HG02840 (cell line): Measurements from ENCODE around the gene LIN7C.
A peak's percentile ranks its signal among the peaks of the same experiment; 100 is the strongest.

ENCODE experiments used
- ATAC-seq: cut with Tn5 transposase; IDR thresholded peaks from one replicate; pipeline ENCODE4 v1.9.1; 2021; ENCODE audit warnings: mild to moderate bottlenecking, moderate library complexity, moderate number of reproducible peaks; ENCODE audit not compliant: unreplicated experiment, low FRiP score

Gene LIN7C

DNA sequence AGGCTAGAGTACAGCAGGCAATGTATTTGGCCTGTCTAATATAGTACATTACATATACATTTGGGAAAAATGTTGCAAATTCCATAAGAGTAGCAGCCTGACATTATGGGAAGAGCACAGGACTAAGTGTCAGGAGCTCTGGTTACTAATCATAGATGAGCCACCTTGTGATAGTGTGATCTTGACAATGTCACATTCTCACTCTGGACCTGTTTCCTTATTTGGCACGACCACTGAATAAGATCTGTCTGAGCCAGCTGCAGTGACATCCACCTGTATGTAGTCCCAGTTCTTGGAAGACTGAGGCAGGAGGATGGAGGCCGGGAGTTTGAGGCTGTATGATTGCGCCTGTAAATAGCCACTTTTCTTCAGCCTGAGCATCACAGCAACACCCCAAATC, 5.7 kb upstream of the LIN7C start:
- ATAC-seq = no peak

- ATAC-seq = no peak
These were observed 3.3 kb upstream of the LIN7C start for GRCh38 chr11:27509908-27510307.

- ATAC-seq = no peak
These were observed 1.2 kb upstream of the LIN7C start for GRCh38 chr11:27507557-27508322.

DNA sequence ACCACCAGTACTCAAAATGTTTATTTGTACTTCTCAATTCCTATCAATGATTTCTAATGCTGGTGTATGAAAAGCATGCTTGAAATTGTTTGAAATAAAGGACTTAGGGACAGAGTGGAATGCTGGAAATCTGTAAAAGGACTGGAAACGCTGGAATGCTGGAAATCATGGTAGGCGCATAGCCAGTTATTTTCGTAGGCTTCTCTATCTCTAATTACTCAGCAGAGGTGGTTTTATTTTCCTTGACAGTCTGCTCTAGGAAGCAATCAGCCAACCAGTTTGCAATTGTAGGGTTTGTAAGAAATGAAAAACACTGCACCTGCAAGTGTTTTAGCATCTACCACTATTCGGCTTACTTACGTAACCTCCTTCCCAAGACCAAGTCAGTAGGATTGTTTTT, 788 bp downstream of the LIN7C start:
- peak; percentile 1 for ATAC-seq

DNA sequence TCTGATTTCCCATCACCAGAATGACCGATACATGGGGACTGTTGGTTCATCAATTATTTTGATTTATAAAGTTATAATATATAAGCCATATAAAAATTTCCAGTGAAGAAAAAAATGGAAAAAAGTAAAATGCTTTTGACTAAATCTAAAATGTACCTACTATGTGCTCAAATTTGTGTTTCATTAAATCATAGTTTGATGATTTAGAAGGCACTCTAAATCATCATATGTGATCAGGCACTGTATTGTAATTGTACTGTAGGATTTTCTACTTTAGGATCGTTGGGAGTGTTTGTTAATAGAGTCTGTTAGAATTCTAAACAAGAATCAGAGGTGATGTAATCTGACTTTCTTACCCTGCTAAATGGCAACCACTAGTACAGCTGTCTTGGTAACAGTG, 2.4 kb downstream of the LIN7C start:
- ATAC-seq = no peak

- ATAC-seq = no peak
These were observed 5.5 kb downstream of the LIN7C start for GRCh38 chr11:27501100-27501499.

GRCh38 chr11:27497911-27498310, 8.7 kb downstream of the LIN7C start:
- ATAC-seq = no peak

DNA sequence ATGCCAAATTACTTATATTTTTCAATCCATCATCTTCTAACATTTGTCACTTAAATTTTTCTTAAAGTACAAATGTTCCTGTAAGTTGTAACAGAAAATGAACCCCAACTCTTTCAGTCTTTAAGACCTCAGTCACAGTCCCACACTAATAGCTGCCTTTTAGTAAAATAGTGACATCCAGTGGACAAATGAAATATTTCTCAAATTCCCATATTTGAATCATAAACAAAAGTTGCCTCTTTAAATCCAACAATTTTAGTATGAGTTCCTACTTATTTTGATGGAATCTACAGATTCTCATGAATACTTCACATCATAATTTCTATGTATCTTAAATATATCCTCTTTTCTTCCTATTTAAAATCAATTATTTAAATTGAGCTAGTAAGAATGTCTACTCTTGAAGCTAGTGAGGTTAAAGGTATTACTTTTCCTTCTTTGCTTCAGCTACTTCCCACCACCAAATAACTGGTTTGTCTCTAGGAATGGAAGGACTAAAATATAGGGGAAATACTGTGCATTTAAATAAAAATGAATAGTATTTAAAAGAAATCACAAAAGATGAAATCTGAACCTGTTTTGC, 9.2 kb downstream of the LIN7C start:
- peak; percentile 68 for ATAC-seq

- no peak for ATAC-seq
These were observed 10.1 kb downstream of the LIN7C start for GRCh38 chr11:27496461-27496860.

DNA sequence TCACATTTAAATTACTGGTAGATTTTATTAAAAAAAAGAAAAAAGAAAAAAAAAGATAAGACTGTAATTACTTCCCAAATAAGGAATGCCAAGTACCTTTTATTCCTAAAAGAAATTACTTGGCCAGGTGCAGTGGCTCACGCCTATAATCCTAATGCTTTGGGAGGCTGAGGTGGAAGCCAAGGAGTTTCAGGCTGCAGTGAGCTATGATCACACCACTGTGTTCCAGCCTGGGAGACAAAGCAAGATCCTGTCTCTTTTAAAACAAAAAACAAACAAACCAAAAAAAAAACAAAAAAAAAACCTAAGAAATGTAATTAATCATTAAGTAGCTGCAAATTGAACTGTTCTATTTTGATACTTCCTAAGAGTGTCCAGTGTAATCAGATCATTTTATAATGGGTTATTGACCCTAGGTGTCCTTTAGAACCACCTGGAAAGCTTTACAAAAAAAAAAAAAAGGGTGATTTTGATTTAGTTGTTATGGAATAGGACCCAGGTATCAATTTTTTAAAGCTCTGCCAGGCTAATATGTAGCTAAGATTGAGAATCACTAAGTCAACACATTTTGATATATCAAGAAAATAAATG, 10.8 kb downstream of the LIN7C start:
- ATAC-seq = no peak

GRCh38 chr11:27489092-27489491, 17.5 kb downstream of the LIN7C start:
- ATAC-seq = no peak

DNA sequence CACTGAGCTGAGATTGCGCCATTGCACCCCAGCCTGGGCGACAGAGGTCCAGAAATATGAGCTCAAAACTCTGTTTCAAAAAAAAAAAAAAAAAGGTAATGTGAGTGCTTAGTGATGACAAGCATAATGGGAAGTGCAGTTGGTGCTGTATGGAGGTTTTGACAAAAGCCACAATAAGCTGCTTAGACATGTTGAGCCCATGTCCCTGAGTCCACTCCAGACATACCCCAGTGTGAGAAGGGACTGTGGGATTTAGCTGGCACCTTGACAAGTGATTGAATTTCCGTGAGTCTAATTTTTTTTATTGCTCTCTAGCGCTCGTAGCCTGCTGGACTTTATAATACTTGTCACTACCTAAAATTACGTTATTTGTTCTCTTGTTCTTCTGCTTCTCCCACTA, 18.9 kb downstream of the LIN7C start:
- ATAC-seq = no peak

DNA sequence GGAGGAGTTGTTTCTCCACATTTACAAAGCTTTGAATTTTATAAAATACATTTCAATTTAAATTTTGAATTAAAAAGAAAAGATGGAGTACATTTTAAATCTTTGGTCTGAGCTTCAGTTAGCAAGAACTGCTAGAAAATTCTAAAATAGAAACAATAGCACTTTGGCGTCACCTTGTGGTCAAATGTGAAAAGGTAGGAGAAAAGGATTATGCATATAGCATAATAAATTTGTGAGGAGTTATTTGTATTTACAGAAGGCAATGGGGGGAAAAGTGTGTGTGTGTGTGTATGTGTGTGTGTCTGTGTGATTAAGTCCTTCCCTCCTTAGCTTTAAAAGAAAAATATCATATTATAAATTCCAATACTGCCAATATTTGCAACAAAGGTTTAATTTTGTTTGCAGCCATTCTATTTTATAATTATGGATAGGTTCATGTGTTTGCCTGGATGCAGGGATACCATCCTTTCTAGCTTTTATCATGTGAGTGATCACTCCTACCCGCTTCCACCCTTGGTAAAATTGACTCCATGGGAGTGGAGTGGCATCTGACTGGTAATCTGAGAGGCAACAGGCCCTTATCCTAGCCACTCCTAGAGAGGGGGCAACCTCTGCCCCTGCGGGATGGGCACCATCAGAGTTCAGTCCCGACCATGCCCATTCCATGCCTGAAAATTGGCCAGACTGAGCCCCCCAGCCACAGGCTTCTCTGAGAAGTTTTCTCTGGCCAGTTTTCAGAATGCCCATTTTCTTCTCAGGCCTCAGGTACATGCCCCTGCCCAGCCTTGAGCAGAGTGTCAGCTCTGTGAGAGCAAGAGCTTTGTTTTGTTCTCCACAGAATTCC, 20.4 kb downstream of the LIN7C start:
- ATAC-seq = no peak

DNA sequence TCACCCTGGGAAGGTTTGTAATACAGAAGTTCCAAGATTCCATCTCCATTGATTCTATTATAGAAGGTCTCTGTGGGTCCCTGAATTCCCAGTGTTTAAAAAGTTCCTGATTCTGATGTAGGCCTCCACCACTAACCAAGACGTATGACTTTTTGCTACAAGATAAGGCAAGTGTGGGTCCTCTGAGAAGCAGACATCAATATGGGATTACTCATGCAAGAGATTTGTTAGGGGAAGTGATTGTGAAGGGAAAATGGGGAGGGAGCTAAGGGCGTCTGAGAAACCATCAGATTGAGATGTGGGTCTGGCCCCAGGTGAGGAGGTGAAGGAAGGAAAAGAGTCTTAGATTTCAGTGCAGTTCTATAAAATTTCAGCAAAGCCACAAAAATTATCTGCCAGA, 23.8 kb downstream of the LIN7C start:
- ATAC-seq = no peak

DNA sequence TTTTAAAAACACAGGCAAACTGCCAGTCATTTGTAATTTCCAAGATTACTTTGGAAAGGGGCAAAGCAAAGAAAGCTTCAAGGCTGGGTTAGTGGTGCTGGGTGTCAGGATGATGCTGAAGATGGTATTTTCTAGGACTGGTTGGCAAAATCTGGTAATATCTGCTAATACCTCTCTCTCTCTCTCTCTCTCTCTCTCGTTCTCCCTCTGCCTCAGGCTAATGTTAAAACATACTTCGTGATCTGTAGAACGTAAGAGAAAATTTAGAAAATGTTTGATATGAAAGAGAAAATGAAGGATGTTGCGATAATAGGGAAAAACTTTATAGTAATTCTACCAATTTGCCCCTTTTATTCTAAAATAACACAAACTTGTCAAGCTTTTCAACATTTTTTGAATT, 24.6 kb downstream of the LIN7C start:
- no peak for ATAC-seq

DNA sequence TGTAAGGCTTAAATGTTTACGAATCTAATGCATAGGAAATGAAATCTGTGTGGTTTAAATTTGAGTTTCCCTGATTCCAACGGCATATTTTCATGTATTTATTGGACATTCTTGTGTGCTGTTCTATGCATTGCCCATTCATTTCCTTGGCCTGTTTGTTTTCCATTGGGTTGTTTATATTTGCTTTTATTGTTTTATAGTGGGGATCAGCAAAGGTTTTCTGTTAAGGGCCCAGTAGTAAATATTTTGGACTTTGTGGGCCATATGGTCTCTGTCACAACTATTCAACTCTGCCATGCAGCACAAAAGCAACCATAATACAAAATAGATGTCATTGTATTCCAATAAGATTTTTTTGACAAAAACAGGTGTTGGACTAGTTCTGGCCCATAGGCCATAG, 28.7 kb downstream of the LIN7C start:
- no peak for ATAC-seq

DNA sequence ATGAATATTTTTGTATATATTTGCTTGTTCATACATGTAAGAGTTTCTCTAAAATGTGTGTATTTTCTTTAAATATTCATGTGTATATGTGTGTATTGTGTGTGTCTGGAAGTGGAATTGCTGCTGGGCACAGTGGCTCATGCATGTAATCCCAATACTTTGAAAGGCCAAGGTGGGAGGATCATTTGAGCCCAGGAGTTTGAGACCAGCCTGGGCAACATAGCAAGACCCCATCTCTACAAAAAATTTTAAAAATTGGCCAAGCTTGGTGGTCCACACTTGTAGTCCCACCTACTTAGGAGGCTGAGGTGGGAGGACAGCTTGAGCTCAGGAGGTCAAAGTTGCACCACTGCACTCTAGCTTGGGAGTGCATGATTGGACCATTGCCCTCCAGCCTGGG, 29.3 kb downstream of the LIN7C start:
- no peak for ATAC-seq

DNA sequence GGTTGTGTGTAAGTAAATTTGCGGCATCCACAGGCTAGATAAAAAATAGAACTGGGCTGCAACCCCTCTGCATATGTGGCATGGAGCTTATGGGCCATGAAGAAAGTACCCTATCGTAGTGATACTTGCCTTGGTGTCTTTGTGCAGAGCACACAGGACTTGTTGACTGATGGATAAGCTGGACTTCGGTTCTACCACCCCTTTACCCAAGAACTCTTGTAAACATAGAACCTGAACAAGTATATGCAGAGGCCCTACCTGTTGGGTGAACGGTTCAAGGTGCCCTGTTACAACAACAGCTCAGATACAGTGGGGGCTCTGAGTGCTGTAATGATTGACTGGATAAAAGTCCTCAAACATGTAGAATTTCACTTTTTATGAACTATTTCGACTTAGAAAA, 30.9 kb downstream of the LIN7C start:
- ATAC-seq = no peak

GRCh38 chr11:27473017-27473406, 33.6 kb downstream of the LIN7C start:
- no peak for ATAC-seq

- ATAC-seq = peak; percentile 81
These were observed 34.1 kb downstream of the LIN7C start, which contains the start of gene LGR4 for GRCh38 chr11:27472398-27473016. Gene LGR4, minus strand, starts transcription at chr11:27472790. Its CDS starts 488 bp downstream, at chr11:27472302.
